Suprapubic skin (tissue), 4 donors: ENCODE data around the gene LRIT1.

ENCODE experiments used
- CTCF ChIP-seq, 2 donors: fragments of 200-600 bp in 1 of 2; fragments of 450-650 bp in 1 of 2; sonication (generic) in 1 of 2; IDR thresholded peaks; one replicate each; pipeline ENCODE4 v1.5.1; 2016 to 2019; ENCODE audit warnings: antibody characterized with exemption in 2 of 2, mild to moderate bottlenecking in 1 of 2, moderate library complexity in 1 of 2
- EP300 ChIP-seq: sonication (generic); formaldehyde crosslinking; IDR thresholded peaks from one replicate; pipeline ENCODE4 v1.6.1; 2017; ENCODE audit warnings: antibody characterized with exemption
- POLR2A ChIP-seq, 2 donors: fragments of 450-650 bp; IDR thresholded peaks; one replicate each; pipeline ENCODE4 v1.6.1; 2017; ENCODE audit warnings: antibody characterized with exemption in 2 of 2, mild to moderate bottlenecking in 2 of 2, moderate library complexity in 2 of 2
- POLR2AphosphoS5 ChIP-seq, 3 donors: sonication (generic); formaldehyde crosslinking; IDR thresholded peaks; one replicate each; pipeline ENCODE4 v1.6.1; 2017; ENCODE audit warnings: antibody characterized with exemption in 3 of 3

GRCh38 chr10:84256510-84257342, 15.4 kb upstream of the LRIT1 start:
- TF ChIP-seq CTCF (IDR thresholded peaks at IDR 0.05), result peak in 1 of 2 donors; percentile 49
- TF ChIP-seq POLR2A (IDR thresholded peaks at IDR 0.05), result no peak
- TF ChIP-seq POLR2AphosphoS5 (IDR thresholded peaks at IDR 0.05), result no peak
- no peak for TF ChIP-seq EP300
